GM18861 (cell line): Measurements from ENCODE around the gene ADH5.
"Not testable (repeated sequence)": the region's sequence is repeated elsewhere in the genome, so short reads cannot be mapped to it uniquely, and the experiment has no call there.

ENCODE experiments used
- ATAC-seq: cut with Tn5 transposase; IDR thresholded peaks from one replicate; pipeline ENCODE4 v1.9.1; 2021; ENCODE audit not compliant: unreplicated experiment

The ADH5 gene

DNA sequence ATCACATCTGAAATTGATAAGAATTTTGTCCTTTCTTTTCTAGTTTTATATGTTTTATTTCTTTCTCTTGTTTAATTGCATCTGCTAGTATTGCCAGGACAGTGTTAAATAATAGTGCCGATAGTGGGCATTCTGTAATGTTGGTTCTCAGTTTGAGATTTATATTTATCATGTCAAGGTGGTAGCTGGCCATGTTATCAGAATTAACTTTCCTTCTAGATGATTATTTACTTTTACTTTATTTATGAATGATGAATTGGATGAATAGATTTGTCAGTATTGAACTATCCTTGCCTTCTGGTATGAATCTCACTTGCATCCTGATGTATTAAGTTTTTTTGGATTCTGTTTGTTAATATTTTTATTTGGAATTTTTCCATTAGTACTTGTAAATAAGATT is 50.4 kb downstream of the ADH5 start:
- ATAC-seq = no peak

DNA sequence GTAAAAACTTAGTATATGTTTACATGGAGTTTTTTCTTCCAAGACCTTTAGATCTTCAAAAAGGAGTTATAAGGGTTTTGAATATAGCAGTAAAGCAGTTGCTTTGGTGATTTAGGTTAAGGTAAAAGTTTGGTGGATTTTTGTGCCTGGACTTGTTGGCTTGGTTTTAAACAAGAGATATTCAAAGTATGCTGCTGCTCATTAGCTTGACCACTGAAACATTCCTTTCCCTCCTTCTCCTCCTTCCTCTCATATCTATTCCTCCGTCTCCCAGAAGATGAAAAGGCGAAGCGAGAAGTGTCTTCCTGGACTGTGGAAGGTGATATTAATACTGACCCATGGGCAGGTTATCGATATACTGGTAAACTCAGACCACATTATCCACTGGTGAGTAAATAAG is 54.6 kb downstream of the ADH5 start:
- no peak for ATAC-seq

DNA sequence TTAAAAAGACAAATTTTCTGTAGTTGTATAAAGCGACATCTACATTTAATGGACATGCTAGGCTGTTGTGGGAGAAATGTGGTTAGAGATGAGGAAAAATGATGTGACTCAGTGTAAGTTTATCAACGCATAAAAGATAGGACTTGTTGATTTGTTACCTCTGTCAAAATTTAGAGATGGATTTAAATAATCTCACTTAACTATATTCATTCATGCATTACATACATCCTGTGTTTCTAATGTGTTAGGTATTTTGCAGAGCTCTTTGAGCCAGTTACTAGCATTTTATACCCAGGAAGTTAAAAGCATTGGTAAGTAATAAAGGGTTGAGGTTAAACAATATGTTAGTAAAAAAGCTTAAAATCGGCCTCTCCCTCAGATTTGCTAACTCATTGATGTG is 58.7 kb downstream of the ADH5 start:
- ATAC-seq = no peak

DNA sequence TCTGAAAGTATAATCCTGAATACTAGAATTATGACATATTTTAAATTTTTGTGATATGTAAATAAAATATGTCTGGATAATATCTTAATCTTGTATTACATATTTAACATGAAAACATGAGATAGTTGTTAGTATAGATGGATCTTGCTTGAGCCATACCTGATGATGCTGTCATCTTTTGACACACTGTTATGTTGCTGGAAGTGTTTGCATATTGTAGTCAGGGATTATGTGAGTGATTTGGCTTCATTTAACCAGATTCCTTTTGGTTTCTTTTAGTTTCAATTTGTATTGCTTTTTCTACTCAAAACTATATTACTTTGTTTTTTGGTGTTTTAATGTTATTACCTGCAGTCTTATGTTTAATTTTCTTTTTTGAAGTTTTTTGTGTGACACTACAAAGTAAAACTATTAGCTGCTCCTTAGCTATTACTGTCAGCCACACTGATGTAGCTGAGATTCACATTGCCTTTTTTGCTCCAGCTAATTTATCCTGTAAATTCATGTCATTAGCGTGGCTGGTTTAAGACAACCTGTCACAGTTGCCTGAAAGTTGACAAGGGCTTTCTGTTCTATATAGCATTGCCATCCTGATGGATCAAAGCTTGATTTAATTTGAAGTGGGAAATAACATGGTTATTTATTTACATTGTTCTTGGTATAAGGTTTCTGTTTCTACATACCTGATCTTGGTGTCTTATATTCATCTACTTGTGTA is 59.4 kb downstream of the ADH5 start:
- ATAC-seq = no peak

DNA sequence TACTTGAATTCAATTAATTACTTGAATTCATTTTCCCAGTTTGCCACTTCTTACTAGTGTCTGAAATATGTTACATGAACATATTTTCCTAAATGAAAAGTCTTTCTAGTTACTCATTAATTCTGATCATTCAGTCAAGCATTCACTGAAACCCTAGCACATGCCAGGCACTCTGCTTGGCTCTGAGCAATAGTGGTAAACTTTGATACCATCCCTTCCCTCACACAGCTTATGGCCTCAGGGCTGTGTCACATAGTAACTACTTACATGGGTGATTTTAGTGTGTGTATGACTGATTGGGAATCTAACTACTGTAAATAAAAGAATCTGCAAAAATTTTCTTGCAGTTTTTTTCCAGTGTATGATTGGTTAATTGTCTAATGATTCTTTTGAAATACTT is 60.4 kb downstream of the ADH5 start:
- ATAC-seq = peak; percentile 56

DNA sequence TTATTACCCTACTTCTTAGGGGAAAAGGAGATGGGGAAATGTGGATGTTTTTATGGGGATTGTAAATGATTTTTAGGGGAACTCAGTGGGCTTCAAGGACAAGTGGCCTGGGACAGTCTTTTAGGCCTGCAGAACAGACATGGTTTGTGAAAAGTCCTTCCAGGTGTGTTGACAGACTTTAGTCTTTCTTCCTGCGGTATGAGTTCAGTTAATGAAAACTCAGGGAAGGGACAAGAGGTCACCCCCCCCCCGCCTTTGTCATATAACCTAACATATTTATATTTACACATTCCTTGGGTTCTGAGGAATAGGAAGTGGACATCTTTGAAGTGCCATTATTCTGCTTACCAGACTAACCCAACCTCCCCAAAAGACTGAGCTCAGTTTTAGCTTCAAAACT is 61.3 kb downstream of the ADH5 start:
- ATAC-seq = no peak

DNA sequence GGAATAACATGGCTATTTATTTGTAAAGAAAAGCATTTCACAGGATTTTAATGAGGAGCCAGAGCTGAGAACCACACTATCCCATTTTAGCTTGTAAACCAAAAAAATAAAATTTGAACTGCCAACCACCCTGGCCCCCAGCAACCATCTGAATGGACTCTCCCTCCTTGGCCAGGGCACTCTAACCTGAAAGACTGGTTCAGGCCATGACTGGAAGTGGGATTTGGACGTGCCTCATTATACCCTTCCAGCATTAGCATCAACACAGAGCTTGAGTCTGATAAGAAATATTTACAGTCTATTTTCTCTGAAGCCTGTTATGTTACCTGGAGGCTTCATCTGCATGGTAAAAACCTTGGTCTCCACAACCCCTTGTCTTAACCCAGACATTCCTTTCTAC is 63.1 kb downstream of the ADH5 start:
- ATAC-seq = no peak

DNA sequence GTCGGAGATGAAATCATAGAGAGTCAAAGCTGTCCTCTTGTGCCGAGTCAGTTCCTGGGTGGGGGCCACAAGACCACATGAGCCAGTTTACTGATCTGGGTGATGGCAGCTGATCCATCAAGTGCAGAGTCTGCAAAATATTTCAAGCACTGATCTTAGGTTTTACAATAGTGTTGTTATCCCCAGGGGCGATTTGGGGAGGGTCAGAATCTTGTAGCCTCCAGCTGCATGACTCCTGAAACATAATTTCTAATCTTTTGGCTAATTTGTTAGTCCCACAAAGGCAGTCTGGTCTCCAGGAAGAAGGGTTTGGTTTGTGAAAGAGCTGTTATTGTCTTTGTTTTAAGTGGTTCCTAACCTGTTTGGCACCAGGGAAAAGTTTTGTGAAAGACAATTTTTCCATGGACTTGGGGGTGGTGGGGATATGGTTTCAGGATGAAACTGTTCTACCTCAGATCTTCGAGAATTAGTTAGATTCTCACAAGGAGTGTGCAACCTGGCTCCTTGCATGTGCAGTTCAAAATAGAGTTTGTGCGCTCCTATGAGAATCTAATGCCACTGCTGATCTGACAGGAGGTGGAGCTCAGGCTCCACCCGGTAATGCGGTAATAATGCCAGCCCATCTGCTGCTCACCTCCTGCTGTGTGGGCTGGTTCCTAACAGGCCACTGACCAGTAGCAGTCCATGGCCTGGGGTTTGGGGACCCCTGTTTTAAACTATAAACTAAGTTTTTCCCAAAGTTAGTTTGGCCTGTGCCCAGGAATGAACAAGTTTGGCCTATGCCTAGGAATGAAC is 63.9 kb downstream of the ADH5 start:
- no peak for ATAC-seq

DNA sequence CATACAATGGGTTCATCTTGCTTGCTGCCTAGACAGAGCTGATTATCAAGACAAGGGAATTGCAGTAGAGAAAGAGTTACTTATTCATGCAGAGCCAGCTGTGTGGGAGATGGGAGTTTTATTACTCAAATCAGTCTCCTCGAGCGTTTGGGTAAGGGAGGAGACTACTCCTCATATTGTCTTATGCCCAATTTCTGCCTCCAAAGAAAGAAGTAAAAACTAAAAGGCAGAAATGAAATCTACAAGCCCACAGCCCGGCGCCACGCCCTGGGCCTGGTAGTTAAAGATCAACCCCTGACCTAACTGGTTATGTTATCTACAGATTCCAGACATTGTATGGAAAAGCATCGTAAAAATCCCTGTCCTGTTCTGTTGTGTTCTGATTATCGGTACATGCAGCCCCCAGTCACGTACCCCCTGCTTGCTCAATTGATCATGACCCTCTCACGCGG is 64.8 kb downstream of the ADH5 start:
- ATAC-seq = not testable (repeated sequence)

DNA sequence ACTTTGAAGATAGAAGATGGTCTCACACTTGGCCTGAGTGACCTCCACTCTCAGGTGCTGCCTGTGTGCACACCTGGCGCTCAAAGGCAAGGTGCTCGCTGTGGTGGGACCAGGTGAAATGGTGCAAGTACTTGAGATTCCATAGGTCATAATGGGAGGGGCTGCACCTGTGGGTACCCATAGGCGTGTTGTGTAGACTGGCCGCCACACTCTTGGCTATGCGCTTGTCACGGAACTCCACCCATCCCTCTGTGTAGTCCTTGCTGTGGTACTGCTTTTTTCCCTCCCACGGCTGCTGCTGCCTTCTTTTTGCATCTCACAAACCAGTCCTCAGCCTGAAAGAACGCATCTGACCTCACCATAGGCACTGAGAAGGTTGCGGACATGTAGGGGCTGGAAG is 66.0 kb downstream of the ADH5 start:
- ATAC-seq = no peak

DNA sequence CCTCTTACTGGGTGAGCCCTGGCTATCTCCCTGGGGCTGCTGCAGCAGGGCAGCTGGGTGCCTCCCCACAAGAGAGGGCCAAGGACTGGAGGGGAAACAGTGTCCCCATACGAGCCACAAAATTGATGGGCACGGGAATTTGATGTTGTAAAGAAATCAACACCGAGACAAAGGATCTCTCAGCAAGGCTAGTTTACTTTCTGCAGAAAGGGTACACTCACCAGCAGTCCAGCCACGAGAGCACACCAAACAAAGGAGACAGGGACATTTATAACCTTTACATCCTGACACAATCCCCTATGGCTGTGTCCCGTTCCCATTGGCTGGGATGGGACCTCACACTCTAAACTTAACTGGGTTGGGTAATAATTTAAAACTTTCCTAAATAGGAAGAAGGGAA is 67.2 kb downstream of the ADH5 start:
- ATAC-seq = no peak
